ENCODE results near the gene FIGN.
A peak's percentile ranks its signal among the peaks of the same experiment; 100 is the strongest.

FIGN gene

DNA sequence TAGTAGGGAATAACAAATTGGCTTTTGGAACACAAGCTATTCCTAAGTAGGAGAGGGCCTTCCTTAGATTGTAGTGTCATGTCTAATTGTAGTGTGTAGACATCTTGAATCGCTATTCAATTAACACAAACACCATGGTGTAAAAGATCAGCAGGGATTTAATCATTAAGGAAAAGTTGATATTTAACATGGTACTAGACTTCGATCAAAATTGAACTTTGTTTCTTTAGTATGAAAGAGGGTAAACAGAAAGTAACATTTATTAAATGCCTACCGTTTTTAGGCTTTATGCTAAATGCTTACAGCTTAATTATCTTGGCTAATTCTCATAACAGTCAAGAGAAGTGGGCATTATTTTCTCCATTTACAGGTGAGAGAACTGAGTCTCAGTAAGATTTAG lies 37.5 kb upstream of the FIGN start:
- H3K4me3 ChIP-seq (ENCODE audit: low read length) = no peak overlapping the region
- TF ChIP-seq, protein P1, sequence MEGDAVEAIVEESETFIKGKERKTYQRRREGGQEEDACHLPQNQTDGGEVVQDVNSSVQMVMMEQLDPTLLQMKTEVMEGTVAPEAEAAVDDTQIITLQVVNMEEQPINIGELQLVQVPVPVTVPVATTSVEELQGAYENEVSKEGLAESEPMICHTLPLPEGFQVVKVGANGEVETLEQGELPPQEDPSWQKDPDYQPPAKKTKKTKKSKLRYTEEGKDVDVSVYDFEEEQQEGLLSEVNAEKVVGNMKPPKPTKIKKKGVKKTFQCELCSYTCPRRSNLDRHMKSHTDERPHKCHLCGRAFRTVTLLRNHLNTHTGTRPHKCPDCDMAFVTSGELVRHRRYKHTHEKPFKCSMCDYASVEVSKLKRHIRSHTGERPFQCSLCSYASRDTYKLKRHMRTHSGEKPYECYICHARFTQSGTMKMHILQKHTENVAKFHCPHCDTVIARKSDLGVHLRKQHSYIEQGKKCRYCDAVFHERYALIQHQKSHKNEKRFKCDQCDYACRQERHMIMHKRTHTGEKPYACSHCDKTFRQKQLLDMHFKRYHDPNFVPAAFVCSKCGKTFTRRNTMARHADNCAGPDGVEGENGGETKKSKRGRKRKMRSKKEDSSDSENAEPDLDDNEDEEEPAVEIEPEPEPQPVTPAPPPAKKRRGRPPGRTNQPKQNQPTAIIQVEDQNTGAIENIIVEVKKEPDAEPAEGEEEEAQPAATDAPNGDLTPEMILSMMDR (IDR thresholded peaks at IDR 0.05; ENCODE audit: insufficient read depth, low read depth, low read length, missing control alignments) = no peak
- DNase-seq (ENCODE audit: low read depth) = no peak

DNA sequence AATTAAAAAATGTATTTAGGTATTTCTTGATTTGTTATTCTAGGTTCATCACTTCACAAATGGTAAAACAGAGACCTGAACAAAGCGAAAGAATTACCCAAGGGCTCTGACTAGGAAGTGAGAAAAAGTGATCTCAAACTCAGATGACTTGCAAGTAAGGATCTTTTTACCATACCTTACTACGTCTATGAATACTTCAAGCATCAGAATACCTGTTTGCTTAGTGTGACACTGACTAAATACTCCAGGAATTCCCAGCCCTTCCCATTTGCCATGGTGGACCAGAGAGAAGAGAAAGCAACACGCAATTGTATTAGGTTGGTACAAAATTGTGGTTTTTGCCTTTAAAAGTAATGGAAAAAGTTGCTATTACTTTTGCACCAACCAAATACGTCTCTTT lies 35.8 kb upstream of the FIGN start:
- DNase-seq (ENCODE audit: low read depth) = peak; percentile 90
- no peak overlapping the region for H3K4me3 ChIP-seq (ENCODE audit: low read length)
- TF ChIP-seq, protein P1 (IDR thresholded peaks at IDR 0.05; ENCODE audit: insufficient read depth, low read depth, low read length, missing control alignments) = no peak

DNA sequence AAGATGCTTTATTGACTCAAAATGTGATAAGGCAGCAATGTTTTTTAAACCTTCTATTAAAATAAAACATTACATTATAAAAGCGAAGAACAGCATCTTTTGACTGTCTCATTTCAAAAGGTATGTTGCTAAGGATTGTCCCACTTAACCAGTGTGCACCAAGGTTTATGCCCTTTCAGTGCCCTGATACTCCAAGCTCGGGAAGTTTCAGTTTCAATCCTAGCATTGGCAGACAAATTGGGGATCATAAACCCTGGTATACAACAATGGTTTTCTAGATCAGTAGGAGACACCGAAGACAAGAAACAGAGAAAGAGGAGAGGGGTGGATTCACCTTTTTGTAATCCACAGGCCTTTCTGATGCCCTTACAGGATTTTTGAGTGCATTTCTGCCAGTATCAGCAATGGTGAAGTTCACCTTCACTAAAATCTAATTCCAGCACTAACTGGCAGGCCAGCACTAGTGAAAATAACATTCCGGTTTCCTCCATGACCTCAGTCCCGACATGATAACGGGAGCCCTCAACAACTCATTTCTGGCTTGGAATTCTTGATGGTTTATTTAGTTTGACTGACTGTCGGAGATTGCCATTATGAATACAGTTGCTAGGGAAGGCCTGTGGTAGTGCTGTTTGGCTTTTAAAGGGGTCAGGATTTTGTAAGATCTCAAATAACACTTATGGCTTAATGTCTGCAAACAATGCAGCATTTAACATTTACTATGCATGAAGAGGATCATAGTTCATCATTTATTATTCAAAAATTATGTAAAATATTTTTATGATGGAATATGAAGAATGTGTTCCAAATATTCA lies 33.3 kb upstream of the FIGN start:
- no peak overlapping the region for H3K4me3 ChIP-seq (ENCODE audit: low read length)
- TF ChIP-seq, protein P1 (IDR thresholded peaks at IDR 0.05; ENCODE audit: insufficient read depth, low read depth, low read length, missing control alignments) = no peak
- DNase-seq (ENCODE audit: low read depth) = no peak

DNA sequence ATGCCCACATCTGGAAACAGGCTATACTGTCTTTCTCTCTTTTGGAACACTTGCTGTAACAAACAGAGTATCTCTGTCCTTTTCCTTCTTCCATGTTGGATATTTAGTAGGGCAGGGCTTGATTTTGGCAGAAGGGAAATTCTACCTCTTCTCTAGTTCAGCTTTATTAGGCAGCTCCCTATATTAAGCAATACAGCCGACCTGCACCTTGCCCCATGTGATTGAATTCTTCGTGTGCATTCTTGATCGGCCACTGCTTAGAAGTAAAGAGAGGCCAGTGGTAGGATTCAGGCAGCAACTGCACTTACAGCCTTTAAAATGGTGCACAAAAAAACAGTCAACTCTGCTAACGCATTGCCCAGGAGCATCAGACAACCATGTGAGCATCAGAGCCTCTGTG lies 31.3 kb upstream of the FIGN start:
- H3K4me3 ChIP-seq (ENCODE audit: low read length) = no peak overlapping the region
- TF ChIP-seq, protein P1 (IDR thresholded peaks at IDR 0.05; ENCODE audit: insufficient read depth, low read depth, low read length, missing control alignments) = no peak
- no peak for DNase-seq (ENCODE audit: low read depth)

- no peak overlapping the region for H3K4me3 ChIP-seq (ENCODE audit: low read length)
- TF ChIP-seq, protein P1 (IDR thresholded peaks at IDR 0.05; ENCODE audit: insufficient read depth, low read depth, low read length, missing control alignments) = no peak
- no peak for DNase-seq (ENCODE audit: low read depth)
Measured at GRCh38 chr2:163764566-163764965, 28.8 kb upstream of the FIGN start.

DNA sequence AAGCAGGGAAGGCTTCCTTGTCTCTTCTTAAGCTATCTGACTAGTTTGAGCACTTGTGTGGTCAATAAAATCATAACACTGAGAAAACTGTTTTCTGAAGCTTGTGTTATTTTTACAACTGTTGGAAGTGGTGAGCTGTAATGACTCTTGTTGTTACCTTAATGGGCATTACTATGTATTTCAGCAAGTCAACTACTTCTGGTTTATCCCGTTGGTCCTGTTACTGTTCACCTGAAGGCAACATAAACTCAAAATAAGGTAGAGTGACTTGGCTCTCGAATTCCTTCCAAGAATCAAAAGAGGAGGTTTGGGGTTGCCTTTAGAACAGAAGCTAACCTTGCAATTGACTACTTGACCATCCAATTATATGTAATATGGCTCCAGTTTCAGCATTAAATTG lies 23.2 kb upstream of the FIGN start:
- DNase-seq (ENCODE audit: low read depth) = peak; percentile 51
- H3K4me3 ChIP-seq (ENCODE audit: low read length) = no peak overlapping the region
- TF ChIP-seq, protein P1 (IDR thresholded peaks at IDR 0.05; ENCODE audit: insufficient read depth, low read depth, low read length, missing control alignments) = no peak

- no peak for DNase-seq (ENCODE audit: low read depth)
- H3K4me3 ChIP-seq (ENCODE audit: low read length) = no peak overlapping the region
- TF ChIP-seq, protein P1 (IDR thresholded peaks at IDR 0.05; ENCODE audit: insufficient read depth, low read depth, low read length, missing control alignments) = no peak
Measured at GRCh38 chr2:163757814-163758213, 22.0 kb upstream of the FIGN start.
